ENCODE data around the gene ARL5A.

DNA sequence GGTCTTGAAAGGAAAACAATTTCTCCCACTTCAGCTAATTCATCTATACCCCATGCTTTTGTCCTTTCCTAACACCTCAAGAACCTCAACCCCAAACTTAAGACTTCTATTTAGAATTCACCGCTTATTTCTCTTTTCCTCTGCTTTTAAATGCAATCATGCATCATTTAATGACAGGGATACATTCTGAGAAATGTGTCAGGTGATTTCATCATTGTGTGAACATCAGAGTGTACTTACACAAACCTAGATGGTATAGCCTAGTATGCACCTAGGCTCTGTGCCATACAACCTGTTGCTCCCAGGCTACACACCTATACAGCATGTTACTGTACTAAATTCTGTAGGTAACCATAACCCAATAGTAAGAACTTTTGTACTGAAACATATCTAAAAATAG is 22.9 kb downstream of the ARL5A start:
- TF ChIP-seq MEF2D (tag; conservative IDR thresholded peaks at IDR 0.05; ENCODE audit: low read depth), result no peak
- no peak for TF ChIP-seq GATAD2B (IDR thresholded peaks at IDR 0.05; ENCODE audit: borderline replicate concordance)
- TF ChIP-seq KLF16 (IDR thresholded peaks at IDR 0.05), result no peak
- no peak for TF ChIP-seq POLR2AphosphoS2 (IDR thresholded peaks at IDR 0.05; ENCODE audit: low read length)
- TF ChIP-seq ZNF644 (tag; IDR thresholded peaks at IDR 0.05; ENCODE audit: low read depth), result no peak
- TF ChIP-seq, protein P1, sequence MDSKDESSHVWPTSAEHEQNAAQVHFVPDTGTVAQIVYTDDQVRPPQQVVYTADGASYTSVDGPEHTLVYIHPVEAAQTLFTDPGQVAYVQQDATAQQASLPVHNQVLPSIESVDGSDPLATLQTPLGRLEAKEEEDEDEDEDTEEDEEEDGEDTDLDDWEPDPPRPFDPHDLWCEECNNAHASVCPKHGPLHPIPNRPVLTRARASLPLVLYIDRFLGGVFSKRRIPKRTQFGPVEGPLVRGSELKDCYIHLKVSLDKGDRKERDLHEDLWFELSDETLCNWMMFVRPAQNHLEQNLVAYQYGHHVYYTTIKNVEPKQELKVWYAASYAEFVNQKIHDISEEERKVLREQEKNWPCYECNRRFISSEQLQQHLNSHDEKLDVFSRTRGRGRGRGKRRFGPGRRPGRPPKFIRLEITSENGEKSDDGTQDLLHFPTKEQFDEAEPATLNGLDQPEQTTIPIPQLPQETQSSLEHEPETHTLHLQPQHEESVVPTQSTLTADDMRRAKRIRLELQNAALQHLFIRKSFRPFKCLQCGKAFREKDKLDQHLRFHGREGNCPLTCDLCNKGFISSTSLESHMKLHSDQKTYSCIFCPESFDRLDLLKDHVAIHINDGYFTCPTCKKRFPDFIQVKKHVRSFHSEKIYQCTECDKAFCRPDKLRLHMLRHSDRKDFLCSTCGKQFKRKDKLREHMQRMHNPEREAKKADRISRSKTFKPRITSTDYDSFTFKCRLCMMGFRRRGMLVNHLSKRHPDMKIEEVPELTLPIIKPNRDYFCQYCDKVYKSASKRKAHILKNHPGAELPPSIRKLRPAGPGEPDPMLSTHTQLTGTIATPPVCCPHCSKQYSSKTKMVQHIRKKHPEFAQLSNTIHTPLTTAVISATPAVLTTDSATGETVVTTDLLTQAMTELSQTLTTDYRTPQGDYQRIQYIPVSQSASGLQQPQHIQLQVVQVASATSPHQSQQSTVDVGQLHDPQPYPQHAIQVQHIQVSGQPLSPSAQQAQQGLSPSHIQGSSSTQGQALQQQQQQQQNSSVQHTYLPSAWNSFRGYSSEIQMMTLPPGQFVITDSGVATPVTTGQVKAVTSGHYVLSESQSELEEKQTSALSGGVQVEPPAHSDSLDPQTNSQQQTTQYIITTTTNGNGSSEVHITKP (IDR thresholded peaks at IDR 0.05; ENCODE audit: partially characterized antibody), result no peak
- TF ChIP-seq, protein P2, sequence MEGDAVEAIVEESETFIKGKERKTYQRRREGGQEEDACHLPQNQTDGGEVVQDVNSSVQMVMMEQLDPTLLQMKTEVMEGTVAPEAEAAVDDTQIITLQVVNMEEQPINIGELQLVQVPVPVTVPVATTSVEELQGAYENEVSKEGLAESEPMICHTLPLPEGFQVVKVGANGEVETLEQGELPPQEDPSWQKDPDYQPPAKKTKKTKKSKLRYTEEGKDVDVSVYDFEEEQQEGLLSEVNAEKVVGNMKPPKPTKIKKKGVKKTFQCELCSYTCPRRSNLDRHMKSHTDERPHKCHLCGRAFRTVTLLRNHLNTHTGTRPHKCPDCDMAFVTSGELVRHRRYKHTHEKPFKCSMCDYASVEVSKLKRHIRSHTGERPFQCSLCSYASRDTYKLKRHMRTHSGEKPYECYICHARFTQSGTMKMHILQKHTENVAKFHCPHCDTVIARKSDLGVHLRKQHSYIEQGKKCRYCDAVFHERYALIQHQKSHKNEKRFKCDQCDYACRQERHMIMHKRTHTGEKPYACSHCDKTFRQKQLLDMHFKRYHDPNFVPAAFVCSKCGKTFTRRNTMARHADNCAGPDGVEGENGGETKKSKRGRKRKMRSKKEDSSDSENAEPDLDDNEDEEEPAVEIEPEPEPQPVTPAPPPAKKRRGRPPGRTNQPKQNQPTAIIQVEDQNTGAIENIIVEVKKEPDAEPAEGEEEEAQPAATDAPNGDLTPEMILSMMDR (IDR thresholded peaks at IDR 0.05 in 2 of 3, conservative IDR thresholded peaks at IDR 0.05 in 1 of 3; ENCODE audit: insufficient read depth in 2 of 3, low read depth in 1 of 3, low read length in 3 of 3), result no peak
- TF ChIP-seq HNRNPK (IDR thresholded peaks at IDR 0.05; ENCODE audit: low read depth, low read length, poor library complexity, severe bottlenecking), result no peak
- no peak for TF ChIP-seq TAF1 (IDR thresholded peaks at IDR 0.05; ENCODE audit: control insufficient read depth, extremely low read depth, insufficient read depth, low read length, severe bottlenecking)

All from K562 (cell line).